Measurements from ENCODE around the gene USP43.
A peak's percentile ranks its signal among the peaks of the same experiment; 100 is the strongest.
"Not testable (repeated sequence)": the region's sequence is repeated elsewhere in the genome, so short reads cannot be mapped to it uniquely, and the experiment has no call there.

The USP43 gene

DNA sequence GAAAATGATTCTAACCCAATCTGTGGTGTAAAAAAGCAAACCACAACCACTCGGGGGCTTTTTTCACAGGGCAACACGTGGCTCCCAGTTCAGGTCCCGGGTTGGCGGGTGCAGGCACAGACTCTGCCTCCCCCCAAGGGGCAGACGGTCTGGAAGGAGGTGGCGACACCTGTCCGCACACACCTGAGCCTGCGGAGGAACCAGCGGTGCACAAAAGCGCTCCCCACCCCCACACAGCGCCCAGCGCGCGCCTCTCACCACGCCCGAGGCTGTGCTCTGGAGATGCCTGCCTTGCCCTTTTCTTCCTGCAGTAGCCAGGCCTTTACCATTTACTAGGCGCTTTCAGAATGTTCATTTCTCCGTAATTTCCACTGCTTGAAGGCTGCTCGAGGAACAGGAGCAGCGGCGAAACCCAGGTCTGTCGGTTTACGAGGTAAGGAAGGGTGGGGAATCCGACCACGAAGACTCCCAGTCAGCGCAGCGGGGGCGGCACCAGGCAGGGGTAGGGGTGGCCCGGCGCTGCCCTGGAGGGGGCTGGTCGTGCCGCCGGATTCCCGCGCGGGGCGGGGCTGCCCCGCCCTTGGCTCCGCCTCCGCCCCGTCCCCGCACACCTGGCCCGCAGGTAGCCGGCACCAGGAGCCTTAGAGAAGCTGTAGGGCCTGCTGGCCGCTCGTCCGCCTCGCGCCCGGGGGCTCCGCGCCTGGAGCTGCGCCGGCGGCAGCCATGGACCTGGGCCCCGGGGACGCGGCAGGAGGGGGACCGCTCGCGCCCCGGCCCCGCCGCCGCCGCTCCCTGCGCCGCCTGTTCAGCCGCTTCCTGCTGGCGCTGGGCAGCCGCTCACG, at the start of gene USP43:
TSS of gene USP43 (plus strand) at position 608 of the 842 bp plus-strand sequence. CDS start at position 724, 116 bp downstream.
- H3K9me3 ChIP-seq = no peaks in the 10 kb centered on the region
- peaks cover 21% of the 10 kb centered on the region for H3K4me1 ChIP-seq
- peak within 1 kb of the TSS; percentile 44 for H3K4me3 ChIP-seq
- in situ Hi-C loops (cut with MboI; ENCODE audit: low sequenced_read_pairs) = no loop called here
- no peaks in the 10 kb centered on the region for H3K36me3 ChIP-seq (replicated peaks)
- DNase-seq (ENCODE audit: low spot score in 2 of 2) = peak; percentile 37 to 76
- H3K27me3 ChIP-seq (ENCODE audit: low read depth) = no peaks in the 10 kb centered on the region

GRCh38 chr17:9597638-9598037, 47.7 kb upstream of the USP43 start:
- H3K36me3 ChIP-seq (replicated peaks); H3K4me1 ChIP-seq; DNase-seq (ENCODE audit: low spot score in 2 of 2); H3K4me3 ChIP-seq; H3K27me3 ChIP-seq (ENCODE audit: low read depth); in situ Hi-C loops (cut with MboI; ENCODE audit: low sequenced_read_pairs); H3K9me3 ChIP-seq: not testable (repeated sequence)

DNA sequence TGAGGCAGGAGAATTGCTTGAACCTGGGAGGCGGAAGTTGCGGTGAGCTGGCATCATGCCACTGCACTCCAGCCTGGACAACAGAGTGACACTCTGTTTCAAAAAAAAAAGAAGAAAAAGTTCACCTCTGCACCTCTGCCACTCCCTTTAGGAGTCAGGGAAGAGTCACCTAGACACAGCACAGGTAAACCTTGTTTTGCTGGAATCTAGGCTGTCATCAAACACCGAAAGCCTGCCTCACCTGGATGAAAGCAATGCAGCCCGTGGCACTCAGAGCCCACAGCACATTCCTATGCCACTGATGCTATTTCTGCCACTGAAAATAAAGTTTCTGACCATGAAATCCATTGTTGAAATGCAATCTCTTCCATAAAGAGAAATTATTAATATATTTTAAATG, 46.7 kb upstream of the USP43 start:
- no peak for DNase-seq (ENCODE audit: low spot score in 2 of 2)
- Histone ChIP-seq H3K27me3 (ENCODE audit: low read depth) (no peaks in the 10 kb centered on the region), H3K9me3 (no peaks in the 10 kb centered on the region), H3K36me3 (replicated peaks) (no peaks in the 10 kb centered on the region), H3K4me3 (no peak overlapping the region), H3K4me1 (no peaks in the 10 kb centered on the region)
- in situ Hi-C loops (cut with MboI; ENCODE audit: low sequenced_read_pairs) = no loop called here

GRCh38 chr17:9604583-9604982, 40.7 kb upstream of the USP43 start:
- H3K36me3 ChIP-seq (replicated peaks); in situ Hi-C loops (cut with MboI; ENCODE audit: low sequenced_read_pairs); H3K9me3 ChIP-seq; H3K4me3 ChIP-seq; H3K4me1 ChIP-seq; DNase-seq (ENCODE audit: low spot score in 2 of 2); H3K27me3 ChIP-seq (ENCODE audit: low read depth): not testable (repeated sequence)

GRCh38 chr17:9606453-9606852, 38.9 kb upstream of the USP43 start:
- no peaks in the 10 kb centered on the region for H3K4me1 ChIP-seq
- H3K36me3 ChIP-seq (replicated peaks) = no peaks in the 10 kb centered on the region
- H3K27me3 ChIP-seq (ENCODE audit: low read depth) = no peaks in the 10 kb centered on the region
- no peak for DNase-seq (ENCODE audit: low spot score in 2 of 2)
- H3K9me3 ChIP-seq = no peaks in the 10 kb centered on the region
- in situ Hi-C loops (cut with MboI; ENCODE audit: low sequenced_read_pairs) = no loop called here
- H3K4me3 ChIP-seq = no peak overlapping the region

DNA sequence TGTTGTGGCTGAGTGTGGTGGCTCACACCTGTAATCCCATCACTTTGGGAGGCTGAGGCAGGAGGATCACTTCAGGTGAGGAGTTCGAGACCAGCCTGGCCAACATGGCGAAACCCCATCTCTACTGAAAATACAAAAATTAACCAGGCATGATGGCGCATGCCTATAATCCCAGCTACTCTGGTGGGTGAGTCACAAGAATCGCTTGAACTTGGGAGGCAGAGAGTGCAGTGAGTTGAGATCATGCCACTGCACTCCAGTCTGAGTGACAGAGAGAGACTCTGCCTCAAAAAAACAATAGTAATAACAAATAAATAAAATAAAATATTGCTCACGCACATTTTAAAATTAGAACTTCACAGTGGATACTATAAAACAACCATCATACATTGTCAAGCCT, 38.3 kb upstream of the USP43 start:
- in situ Hi-C loops (cut with MboI; ENCODE audit: low sequenced_read_pairs); H3K4me3 ChIP-seq; H3K4me1 ChIP-seq; H3K27me3 ChIP-seq (ENCODE audit: low read depth); H3K36me3 ChIP-seq (replicated peaks); H3K9me3 ChIP-seq; DNase-seq (ENCODE audit: low spot score in 2 of 2): not testable (repeated sequence)

GRCh38 chr17:9611557-9611956, 33.8 kb upstream of the USP43 start:
- no peak overlapping the region for H3K4me3 ChIP-seq
- H3K4me1 ChIP-seq = no peaks in the 10 kb centered on the region
- no peak for DNase-seq (ENCODE audit: low spot score in 2 of 2)
- no peaks in the 10 kb centered on the region for H3K36me3 ChIP-seq (replicated peaks)
- in situ Hi-C loops (cut with MboI; ENCODE audit: low sequenced_read_pairs) = no loop called here
- H3K27me3 ChIP-seq (ENCODE audit: low read depth) = no peaks in the 10 kb centered on the region
- H3K9me3 ChIP-seq = no peaks in the 10 kb centered on the region

DNA sequence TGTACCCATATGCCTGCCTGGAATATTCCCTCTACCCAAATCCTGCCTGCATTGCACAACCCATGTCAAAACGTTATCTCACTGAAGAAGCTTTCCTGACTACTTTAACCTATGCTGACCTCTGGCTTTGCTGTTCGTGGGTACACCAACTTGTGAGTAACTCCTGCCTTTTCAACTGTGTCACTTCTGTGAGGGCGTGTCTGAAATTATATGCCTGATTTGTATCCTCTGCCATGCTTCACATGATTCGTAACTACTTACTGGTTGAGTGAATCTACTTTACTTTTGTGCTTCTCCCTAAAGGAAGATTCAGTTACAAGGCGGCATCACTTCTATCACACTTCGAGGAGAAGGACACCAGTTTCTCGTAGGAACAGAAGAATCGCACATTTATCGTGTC, 33.3 kb upstream of the USP43 start:
- H3K27me3 ChIP-seq (ENCODE audit: low read depth) = no peaks in the 10 kb centered on the region
- H3K4me1 ChIP-seq = no peaks in the 10 kb centered on the region
- no peak overlapping the region for H3K4me3 ChIP-seq
- in situ Hi-C loops (cut with MboI; ENCODE audit: low sequenced_read_pairs) = no loop called here
- no peak for DNase-seq (ENCODE audit: low spot score in 2 of 2)
- H3K36me3 ChIP-seq (replicated peaks) = no peaks in the 10 kb centered on the region
- H3K9me3 ChIP-seq = no peaks in the 10 kb centered on the region

DNA sequence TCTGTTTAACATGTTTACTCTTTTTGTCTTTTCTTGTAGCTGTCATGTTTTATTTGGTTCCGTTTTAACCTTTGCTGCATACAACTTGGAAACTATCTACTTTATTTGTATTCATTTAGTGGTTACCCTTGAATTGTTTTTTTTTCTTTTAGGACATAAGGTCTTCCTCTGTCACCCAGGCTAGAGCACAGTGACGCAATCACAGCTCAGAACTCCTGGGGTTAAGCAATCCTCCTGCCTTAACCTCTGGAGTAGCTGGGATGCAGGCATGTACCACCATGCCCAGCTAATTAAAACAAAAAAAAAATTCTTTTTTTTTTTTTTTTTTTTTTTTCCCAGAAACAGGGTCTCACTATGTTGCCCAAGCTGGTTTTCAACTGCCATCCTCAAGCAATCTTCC, 29.8 kb upstream of the USP43 start:
- Histone ChIP-seq H3K4me1 (no peaks in the 10 kb centered on the region), H3K27me3 (ENCODE audit: low read depth) (no peaks in the 10 kb centered on the region), H3K36me3 (replicated peaks) (no peaks in the 10 kb centered on the region), H3K4me3 (no peak overlapping the region), H3K9me3 (no peaks in the 10 kb centered on the region)
- in situ Hi-C loops (cut with MboI; ENCODE audit: low sequenced_read_pairs) = no loop called here
- DNase-seq (ENCODE audit: low spot score in 2 of 2) = no peak

- DNase-seq (ENCODE audit: low spot score in 2 of 2) = no peak
- in situ Hi-C loops (cut with MboI; ENCODE audit: low sequenced_read_pairs) = no loop called here
- H3K36me3 ChIP-seq (replicated peaks) = no peaks in the 10 kb centered on the region
- no peaks in the 10 kb centered on the region for H3K27me3 ChIP-seq (ENCODE audit: low read depth)
- no peak overlapping the region for H3K4me3 ChIP-seq
- H3K9me3 ChIP-seq = no peaks in the 10 kb centered on the region
- no peaks in the 10 kb centered on the region for H3K4me1 ChIP-seq
Observed at GRCh38 chr17:9622961-9623360, 22.4 kb upstream of the USP43 start.

DNA sequence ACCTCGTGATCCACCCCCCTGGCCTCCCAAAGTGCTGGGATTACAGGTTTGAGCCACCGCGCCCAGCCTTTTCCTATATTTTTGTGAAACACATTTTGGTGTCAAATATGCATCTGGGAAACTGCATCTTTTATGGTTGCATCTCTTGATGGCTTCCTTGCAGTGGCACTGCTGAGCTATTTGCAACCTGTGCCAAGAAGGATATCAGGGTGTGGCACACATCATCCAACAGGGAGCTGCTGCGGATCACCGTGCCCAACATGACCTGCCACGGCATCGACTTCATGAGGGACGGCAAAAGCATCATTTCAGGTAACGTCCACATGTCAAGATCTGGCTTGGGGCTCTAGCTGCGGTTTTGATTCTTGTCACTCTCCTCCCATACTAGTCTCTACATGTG, 16.8 kb upstream of the USP43 start:
- H3K27me3 ChIP-seq (ENCODE audit: low read depth) = no peaks in the 10 kb centered on the region
- DNase-seq (ENCODE audit: low spot score in 2 of 2) = no peak
- no peaks in the 10 kb centered on the region for H3K9me3 ChIP-seq
- H3K4me3 ChIP-seq = no peak overlapping the region
- H3K4me1 ChIP-seq = no peaks in the 10 kb centered on the region
- in situ Hi-C loops (cut with MboI; ENCODE audit: low sequenced_read_pairs) = no loop called here
- H3K36me3 ChIP-seq (replicated peaks) = no peaks in the 10 kb centered on the region

DNA sequence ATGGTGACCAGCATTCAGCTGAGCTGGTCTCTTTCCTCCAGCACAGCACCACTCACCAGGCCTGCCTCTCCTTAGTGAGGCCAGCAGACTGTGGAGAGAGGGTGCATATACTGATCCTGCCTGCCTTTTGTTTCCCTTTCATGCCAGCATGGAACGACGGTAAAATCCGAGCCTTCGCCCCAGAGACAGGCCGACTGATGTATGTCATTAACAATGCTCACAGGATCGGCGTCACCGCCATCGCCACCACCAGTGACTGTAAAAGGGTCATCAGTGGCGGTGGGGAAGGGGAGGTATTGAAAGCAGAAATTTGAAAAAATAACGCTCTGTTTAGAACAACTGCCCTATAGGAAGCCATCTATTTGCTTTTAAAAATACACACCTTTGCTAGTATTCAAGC, 12.6 kb upstream of the USP43 start:
- Histone ChIP-seq H3K36me3 (replicated peaks) (no peaks in the 10 kb centered on the region), H3K4me1 (no peaks in the 10 kb centered on the region), H3K4me3 (no peak overlapping the region), H3K27me3 (ENCODE audit: low read depth) (no peaks in the 10 kb centered on the region), H3K9me3 (no peaks in the 10 kb centered on the region)
- in situ Hi-C loops (cut with MboI; ENCODE audit: low sequenced_read_pairs) = no loop called here
- no peak for DNase-seq (ENCODE audit: low spot score in 2 of 2)

DNA sequence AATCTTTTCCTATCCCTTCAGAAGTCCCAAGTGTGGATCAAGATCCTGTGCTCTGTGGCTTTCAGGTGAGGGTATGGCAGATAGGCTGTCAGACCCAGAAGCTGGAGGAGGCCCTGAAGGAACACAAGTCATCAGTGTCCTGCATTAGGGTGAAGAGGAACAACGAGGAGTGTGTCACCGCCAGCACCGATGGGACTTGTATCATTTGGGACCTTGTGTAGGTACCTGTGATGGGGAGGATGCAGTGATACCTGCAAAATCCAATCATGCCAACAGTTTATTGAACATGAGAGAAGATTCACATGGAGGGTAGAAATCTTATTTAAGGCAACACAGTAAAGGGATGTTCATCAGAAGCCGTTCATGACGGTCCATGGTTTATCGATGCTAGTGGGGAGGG, 10.0 kb upstream of the USP43 start:
- H3K36me3 ChIP-seq (replicated peaks) = no peaks in the 10 kb centered on the region
- H3K27me3 ChIP-seq (ENCODE audit: low read depth) = no peaks in the 10 kb centered on the region
- no peak overlapping the region for H3K4me3 ChIP-seq
- no peaks in the 10 kb centered on the region for H3K4me1 ChIP-seq
- DNase-seq (ENCODE audit: low spot score in 2 of 2) = no peak
- H3K9me3 ChIP-seq = no peaks in the 10 kb centered on the region
- in situ Hi-C loops (cut with MboI; ENCODE audit: low sequenced_read_pairs) = no loop called here

- no peak for DNase-seq (ENCODE audit: low spot score in 2 of 2)
- Histone ChIP-seq H3K27me3 (ENCODE audit: low read depth) (no peaks in the 10 kb centered on the region), H3K9me3 (no peaks in the 10 kb centered on the region), H3K4me1 (no peaks in the 10 kb centered on the region), H3K4me3 (no peak overlapping the region), H3K36me3 (replicated peaks) (no peaks in the 10 kb centered on the region)
- in situ Hi-C loops (cut with MboI; ENCODE audit: low sequenced_read_pairs) = no loop called here
Observed at GRCh38 chr17:9636501-9636900, 8.8 kb upstream of the USP43 start.

GRCh38 chr17:9640388-9640787, 4.9 kb upstream of the USP43 start:
- DNase-seq (ENCODE audit: low spot score in 2 of 2); in situ Hi-C loops (cut with MboI; ENCODE audit: low sequenced_read_pairs): not testable (repeated sequence)

More at GRCh38 chr17:9640388-9640787, 4.9 kb upstream of the USP43 start:
- H3K36me3 ChIP-seq (replicated peaks); H3K27me3 ChIP-seq (ENCODE audit: low read depth); H3K4me3 ChIP-seq; H3K9me3 ChIP-seq; H3K4me1 ChIP-seq: not testable (repeated sequence)
